HCT116 (cell line): ENCODE results near the gene GCSAM.

Source experiments
- CBX3 ChIP-seq: IDR thresholded peaks from 2 replicates; pipeline ENCODE4 v1.6.1; 2012; ENCODE audit warnings: low read depth
- CTCF ChIP-seq, 3 experiments: fragments of 200-600 bp in 1 of 3; sonication (generic) in 1 of 3; IDR thresholded peaks in 2 of 3; conservative IDR thresholded peaks in 1 of 3; 2 replicates each; pipeline ENCODE4 v1.5.1; 2012 to 2017; ENCODE audit warnings: low read depth in 2 of 3, low read length in 2 of 3, antibody characterized with exemption in 1 of 3, borderline replicate concordance in 1 of 3, control low read depth in 1 of 3, mild to moderate bottlenecking in 1 of 3, mixed read lengths in 1 of 3, mixed run types in 1 of 3, moderate library complexity in 1 of 3; ENCODE audit not compliant: insufficient read depth in 1 of 3
- EGR1 ChIP-seq: IDR thresholded peaks from 2 replicates; pipeline ENCODE4 v1.6.1; 2012; ENCODE audit warnings: low read depth
- RAD21 ChIP-seq: IDR thresholded peaks from 2 replicates; pipeline ENCODE4 v1.6.1; 2012; ENCODE audit warnings: low read depth, mild to moderate bottlenecking
- REST ChIP-seq: IDR thresholded peaks from 2 replicates; pipeline ENCODE4 v1.6.1; 2012; ENCODE audit warnings: low read depth
- ZFX ChIP-seq: fragments of 450-650 bp; IDR thresholded peaks from 2 replicates; pipeline ENCODE4 v1.6.1; 2017

GRCh38 chr3:112167758-112168157, 34.7 kb upstream of the GCSAM start:
- TF ChIP-seq RAD21 (no peak), REST (no peak), CTCF (IDR thresholded peaks at IDR 0.05 in 2 of 3, conservative IDR thresholded peaks at IDR 0.05 in 1 of 3; ENCODE audit: borderline replicate concordance in 1 of 3, insufficient read depth in 1 of 3, low read depth in 2 of 3, low read length in 2 of 3) (no peak), EGR1 (no peak), CBX3 (no peak), ZFX (no peak)
